IPS-15b (cell line): ENCODE measurements around the gene ABRACL.
"Not testable (repeated sequence)": the region's sequence is repeated elsewhere in the genome, so short reads cannot be mapped to it uniquely, and the experiment has no call there.

Experiments used
- H3K27me3 ChIP-seq: one replicate; pipeline ENCODE4 v1.6.1; 2013; ENCODE audit warnings: low read length; ENCODE audit not compliant: control insufficient read depth, insufficient read depth
- H3K36me3 ChIP-seq: one replicate; pipeline ENCODE4 v1.6.1; 2013; ENCODE audit warnings: low read length; ENCODE audit not compliant: control insufficient read depth, insufficient read depth
- H3K4me1 ChIP-seq: one replicate; pipeline ENCODE4 v1.6.1; 2013; ENCODE audit warnings: mild to moderate bottlenecking, low read length; ENCODE audit not compliant: control insufficient read depth, insufficient read depth
- H3K4me3 ChIP-seq: one replicate; pipeline ENCODE4 v1.5.1; 2013; ENCODE audit warnings: low read depth, low read length
- H3K9ac ChIP-seq: one replicate; pipeline ENCODE4 v1.6.1; 2013; ENCODE audit warnings: low read depth, mild to moderate bottlenecking, low read length
- H3K9me3 ChIP-seq: one replicate; pipeline ENCODE4 v1.6.1; 2013; ENCODE audit warnings: mild to moderate bottlenecking, low read length; ENCODE audit not compliant: control insufficient read depth, insufficient read depth

Gene ABRACL

GRCh38 chr6:139044250-139044649 lies 15.7 kb downstream of the ABRACL start:
- H3K9ac ChIP-seq: no peak overlapping the region
- H3K4me1 ChIP-seq: no peaks in the 10 kb centered on the region
- H3K9me3 ChIP-seq: no peaks in the 10 kb centered on the region
- no peaks in the 10 kb centered on the region for H3K27me3 ChIP-seq
- H3K4me3 ChIP-seq: no peak overlapping the region
- H3K36me3 ChIP-seq: no peaks in the 10 kb centered on the region

DNA sequence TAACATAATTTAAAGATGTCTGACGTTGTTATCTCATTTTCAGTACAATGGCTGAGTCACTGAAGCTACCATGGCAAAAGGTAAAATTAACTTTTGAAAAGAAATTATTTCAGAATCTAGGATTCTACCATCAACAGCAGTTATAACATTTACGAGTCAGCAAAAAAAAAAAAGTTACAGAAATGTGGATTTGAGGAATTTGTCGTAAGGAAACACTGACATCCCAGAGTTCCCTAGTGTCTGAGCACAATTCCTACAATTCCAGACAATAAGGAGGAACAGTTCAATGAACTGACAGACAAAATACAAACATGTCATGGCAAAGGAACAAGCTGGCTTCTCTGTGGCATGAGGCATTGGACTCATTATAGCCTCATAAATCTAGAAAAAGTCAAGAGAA lies 19.1 kb downstream of the ABRACL start:
- H3K4me3 ChIP-seq: no peak overlapping the region
- no peaks in the 10 kb centered on the region for H3K4me1 ChIP-seq
- no peaks in the 10 kb centered on the region for H3K27me3 ChIP-seq
- no peaks in the 10 kb centered on the region for H3K9me3 ChIP-seq
- no peaks in the 10 kb centered on the region for H3K36me3 ChIP-seq
- no peak overlapping the region for H3K9ac ChIP-seq

- H3K36me3 ChIP-seq, H3K4me1 ChIP-seq, H3K4me3 ChIP-seq, H3K27me3 ChIP-seq, H3K9ac ChIP-seq, H3K9me3 ChIP-seq: not testable (repeated sequence)
These were observed 20.4 kb downstream of the ABRACL start for GRCh38 chr6:139048912-139049311.

DNA sequence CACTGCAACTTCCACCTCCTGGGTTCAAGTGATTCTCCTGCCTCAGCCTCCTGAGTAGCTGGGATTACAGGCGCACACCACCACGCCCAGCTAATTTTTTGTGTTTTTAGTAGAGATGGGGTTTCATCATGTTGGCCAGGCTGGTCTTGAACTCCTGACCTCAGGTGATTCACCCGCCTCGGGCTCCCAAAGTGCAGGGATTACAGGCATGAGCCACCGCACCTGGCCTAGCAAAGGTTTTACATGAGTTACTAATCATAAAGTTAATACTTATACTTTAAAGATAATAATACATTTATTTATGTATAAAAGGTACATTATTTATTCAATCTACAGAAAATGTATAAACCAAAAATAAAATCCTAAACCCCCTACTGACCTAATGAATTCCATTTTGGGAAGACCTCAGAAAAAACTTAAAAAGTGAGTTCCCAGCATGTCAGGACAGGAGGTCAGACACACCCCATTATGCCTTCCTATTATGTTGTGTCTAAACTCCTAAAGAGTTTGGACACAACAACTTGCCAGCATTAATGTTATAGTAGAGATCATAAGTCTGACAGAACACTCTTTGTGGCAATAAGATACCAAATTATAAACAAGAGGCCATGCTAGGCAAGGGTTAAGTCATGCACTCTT lies 21.7 kb downstream of the ABRACL start:
- H3K9me3 ChIP-seq, H3K36me3 ChIP-seq, H3K4me1 ChIP-seq, H3K27me3 ChIP-seq, H3K4me3 ChIP-seq, H3K9ac ChIP-seq: not testable (repeated sequence)

DNA sequence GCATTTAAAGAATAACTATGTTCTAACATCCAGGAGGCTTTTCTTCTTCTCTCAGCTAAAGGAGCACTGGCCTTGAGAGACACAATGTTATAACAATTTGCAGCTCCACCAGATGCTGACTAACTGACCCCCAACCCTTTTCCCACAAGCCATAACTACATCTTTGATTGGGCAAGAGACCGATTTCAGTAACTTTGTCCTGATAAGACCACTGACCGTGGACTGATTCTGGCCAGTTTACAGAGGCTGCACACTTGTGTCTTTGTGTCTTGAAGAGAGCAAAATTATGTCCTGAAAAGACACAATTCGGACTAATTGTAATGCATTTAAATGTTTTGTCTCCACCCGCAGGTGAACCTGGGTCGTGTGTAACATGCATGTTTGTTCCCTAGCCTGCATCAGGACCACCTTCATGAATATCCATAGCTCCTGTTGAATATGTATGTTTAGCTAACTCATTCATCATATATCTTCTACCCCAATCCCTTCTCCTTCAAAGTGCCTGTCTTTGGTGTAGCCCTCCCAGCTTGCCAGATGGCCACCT lies 22.3 kb downstream of the ABRACL start:
- Histone ChIP-seq H3K27me3 (no peaks in the 10 kb centered on the region), H3K4me1 (no peaks in the 10 kb centered on the region), H3K9me3 (no peaks in the 10 kb centered on the region), H3K4me3 (no peak overlapping the region), H3K36me3 (no peaks in the 10 kb centered on the region), H3K9ac (no peak overlapping the region)

DNA sequence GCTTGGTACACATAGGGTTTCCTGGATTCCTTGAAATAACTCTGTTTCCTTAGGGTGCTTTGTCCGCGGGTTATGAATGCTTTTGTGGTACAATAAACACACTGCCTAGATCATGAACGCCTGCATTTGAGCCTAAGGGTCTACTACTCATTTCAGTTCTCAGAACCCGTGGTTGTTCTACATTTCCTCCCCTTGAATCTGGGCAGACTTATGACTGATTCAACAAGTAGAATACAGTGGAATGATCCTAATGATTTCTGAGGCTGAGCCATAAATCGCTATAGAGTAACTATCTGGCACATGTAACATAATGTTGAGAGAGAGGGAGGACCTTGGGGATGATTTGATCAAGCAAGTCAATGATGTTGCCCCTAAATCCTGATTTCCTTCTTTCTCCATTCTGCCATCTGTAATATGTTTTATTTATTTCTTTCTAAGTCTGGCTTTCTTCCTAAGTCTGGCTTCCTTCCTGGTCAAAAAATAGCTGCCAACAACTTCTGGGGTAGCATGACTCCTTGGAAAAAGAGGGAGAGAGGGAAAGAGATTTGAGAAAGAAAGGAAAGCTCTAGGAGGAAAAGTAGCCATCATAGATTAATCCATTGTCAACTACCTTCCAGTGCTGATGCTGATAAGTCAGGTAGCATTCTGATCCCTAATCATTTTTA lies 23.0 kb downstream of the ABRACL start:
- no peaks in the 10 kb centered on the region for H3K36me3 ChIP-seq
- H3K9me3 ChIP-seq: no peaks in the 10 kb centered on the region
- no peak overlapping the region for H3K9ac ChIP-seq
- no peak overlapping the region for H3K4me3 ChIP-seq
- H3K27me3 ChIP-seq: no peaks in the 10 kb centered on the region
- no peaks in the 10 kb centered on the region for H3K4me1 ChIP-seq

DNA sequence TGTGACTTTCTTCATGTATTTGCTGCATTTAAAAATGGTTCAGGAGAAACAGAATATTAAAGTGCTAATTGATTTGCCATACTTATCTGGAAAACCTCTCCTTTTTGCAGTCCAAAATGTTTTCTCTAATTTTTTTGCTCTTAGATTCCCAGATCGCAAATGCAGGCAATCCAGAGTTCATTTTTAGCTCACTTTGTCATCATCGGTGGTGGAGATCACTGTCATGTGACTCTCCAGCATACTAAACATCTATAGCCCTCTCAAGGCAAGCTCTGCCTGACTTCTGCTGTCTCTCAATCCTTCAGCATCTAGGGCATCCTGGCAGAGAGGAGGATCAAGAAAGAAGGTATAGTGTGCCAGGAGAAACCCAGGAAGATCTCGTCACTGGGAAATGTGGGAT lies 24.8 kb downstream of the ABRACL start:
- no peaks in the 10 kb centered on the region for H3K36me3 ChIP-seq
- H3K4me3 ChIP-seq: no peak overlapping the region
- H3K9ac ChIP-seq: no peak overlapping the region
- no peaks in the 10 kb centered on the region for H3K27me3 ChIP-seq
- no peaks in the 10 kb centered on the region for H3K9me3 ChIP-seq
- no peaks in the 10 kb centered on the region for H3K4me1 ChIP-seq

GRCh38 chr6:139054001-139054400 lies 25.5 kb downstream of the ABRACL start:
- Histone ChIP-seq H3K36me3 (no peaks in the 10 kb centered on the region), H3K9me3 (no peaks in the 10 kb centered on the region), H3K4me3 (no peak overlapping the region), H3K4me1 (no peaks in the 10 kb centered on the region), H3K27me3 (no peaks in the 10 kb centered on the region), H3K9ac (no peak overlapping the region)

DNA sequence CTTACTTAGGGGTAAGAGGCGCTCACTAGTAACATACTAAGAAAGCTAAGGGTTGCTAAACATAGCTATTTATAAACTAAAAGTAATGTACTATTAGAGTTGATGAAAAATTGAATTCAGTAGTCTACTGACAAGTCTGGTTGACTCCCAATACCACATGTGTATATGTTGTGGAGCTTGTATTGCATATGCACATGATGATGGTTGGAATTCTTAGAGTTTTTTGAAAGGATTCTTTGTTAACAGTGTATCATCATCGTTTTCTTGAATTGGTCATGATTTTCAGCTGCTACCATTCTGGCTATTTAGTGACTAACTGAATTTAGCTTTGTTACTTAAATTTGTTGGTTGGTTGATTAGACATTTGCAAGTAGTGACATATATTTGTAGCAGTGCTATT lies 27.2 kb downstream of the ABRACL start:
- H3K9me3 ChIP-seq: no peaks in the 10 kb centered on the region
- no peaks in the 10 kb centered on the region for H3K36me3 ChIP-seq
- H3K9ac ChIP-seq: no peak overlapping the region
- H3K27me3 ChIP-seq: no peaks in the 10 kb centered on the region
- no peaks in the 10 kb centered on the region for H3K4me1 ChIP-seq
- H3K4me3 ChIP-seq: no peak overlapping the region

DNA sequence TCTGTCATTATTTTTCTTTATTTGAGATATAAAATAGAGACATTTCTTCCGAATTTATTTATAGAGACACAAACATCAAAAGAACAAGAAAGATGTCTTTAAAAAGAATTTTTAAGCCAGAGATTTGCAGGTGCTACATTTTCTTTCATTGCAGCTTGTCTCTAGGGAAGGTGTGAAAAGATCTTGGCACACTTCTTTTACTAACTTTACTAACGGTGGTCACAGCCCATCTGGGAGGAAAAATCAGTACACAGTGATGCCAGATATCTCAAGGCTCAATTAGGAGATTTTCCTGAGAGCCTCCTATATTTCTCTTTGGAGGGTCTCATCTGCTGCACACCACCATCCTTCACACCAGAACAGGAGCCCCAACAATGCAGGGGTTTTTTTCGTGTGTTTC lies 29.5 kb downstream of the ABRACL start:
- no peaks in the 10 kb centered on the region for H3K27me3 ChIP-seq
- no peak overlapping the region for H3K9ac ChIP-seq
- H3K9me3 ChIP-seq: no peaks in the 10 kb centered on the region
- H3K4me1 ChIP-seq: no peaks in the 10 kb centered on the region
- no peak overlapping the region for H3K4me3 ChIP-seq
- no peaks in the 10 kb centered on the region for H3K36me3 ChIP-seq

- H3K9me3 ChIP-seq: no peaks in the 10 kb centered on the region
- H3K36me3 ChIP-seq: no peaks in the 10 kb centered on the region
- no peaks in the 10 kb centered on the region for H3K4me1 ChIP-seq
- no peaks in the 10 kb centered on the region for H3K27me3 ChIP-seq
- H3K4me3 ChIP-seq: no peak overlapping the region
- no peak overlapping the region for H3K9ac ChIP-seq
These were observed 31.8 kb downstream of the ABRACL start for GRCh38 chr6:139060332-139060731.

GRCh38 chr6:139062932-139063646 lies 34.5 kb downstream of the ABRACL start:
- H3K4me3 ChIP-seq: no peak overlapping the region
- no peaks in the 10 kb centered on the region for H3K36me3 ChIP-seq
- H3K9ac ChIP-seq: no peak overlapping the region
- no peaks in the 10 kb centered on the region for H3K9me3 ChIP-seq
- no peaks in the 10 kb centered on the region for H3K27me3 ChIP-seq
- H3K4me1 ChIP-seq: no peaks in the 10 kb centered on the region
